GM18526 (cell line): ENCODE results near the gene CHTF8.

Experiments
- POLR2A ChIP-seq: IDR thresholded peaks from 3 replicates; pipeline ENCODE4 v1.6.1; 2011; ENCODE audit not compliant: insufficient read length; ENCODE audit errors: extremely low read depth

The CHTF8 gene

GRCh38 chr16:69107316-69107962, 24.9 kb downstream of the CHTF8 start:
- no peak for TF ChIP-seq POLR2A

GRCh38 chr16:69106491-69107315, 25.7 kb downstream of the CHTF8 start:
- no peak for TF ChIP-seq POLR2A

- TF ChIP-seq POLR2A = no peak
Measured at GRCh38 chr16:69105501-69106361, 26.7 kb downstream of the CHTF8 start, which contains the start of gene HAS3. Gene HAS3 (plus strand): TSS chr16:69105653. CDS start chr16:69109396, 3,743 bp downstream.

- TF ChIP-seq POLR2A = no peak
Measured at GRCh38 chr16:69100071-69100691, 32.2 kb downstream of the CHTF8 start.

- no peak for TF ChIP-seq POLR2A
Measured at GRCh38 chr16:69095193-69095592, 37.2 kb downstream of the CHTF8 start.

- TF ChIP-seq POLR2A = no peak
Measured at GRCh38 chr16:69094501-69094900, 37.9 kb downstream of the CHTF8 start.

- TF ChIP-seq POLR2A = no peak
Measured at GRCh38 chr16:69093974-69094373, 38.4 kb downstream of the CHTF8 start.

GRCh38 chr16:69089091-69089910, 43.1 kb downstream of the CHTF8 start:
- TF ChIP-seq POLR2A = no peak

- TF ChIP-seq POLR2A = no peak
Measured at GRCh38 chr16:69088684-69089083, 43.7 kb downstream of the CHTF8 start.

- no peak for TF ChIP-seq POLR2A
Measured at GRCh38 chr16:69087161-69087581, 45.2 kb downstream of the CHTF8 start.

GRCh38 chr16:69085032-69085695, 47.2 kb downstream of the CHTF8 start:
- no peak for TF ChIP-seq POLR2A

- no peak for TF ChIP-seq POLR2A
Measured at GRCh38 chr16:69084289-69084688, 48.1 kb downstream of the CHTF8 start.

GRCh38 chr16:69083306-69083941, 49.0 kb downstream of the CHTF8 start:
- TF ChIP-seq POLR2A = no peak
